ENCODE measurements around the gene SNCB. TPM values are rescaled to one million over a fixed set of nuclear protein-coding genes. Genes with fewer than 3 reads are reported as not detected.

SNCB gene
- polyA plus RNA-seq, 5 donors = 0.19 to 0.77 (median 0.45) TPM

DNA sequence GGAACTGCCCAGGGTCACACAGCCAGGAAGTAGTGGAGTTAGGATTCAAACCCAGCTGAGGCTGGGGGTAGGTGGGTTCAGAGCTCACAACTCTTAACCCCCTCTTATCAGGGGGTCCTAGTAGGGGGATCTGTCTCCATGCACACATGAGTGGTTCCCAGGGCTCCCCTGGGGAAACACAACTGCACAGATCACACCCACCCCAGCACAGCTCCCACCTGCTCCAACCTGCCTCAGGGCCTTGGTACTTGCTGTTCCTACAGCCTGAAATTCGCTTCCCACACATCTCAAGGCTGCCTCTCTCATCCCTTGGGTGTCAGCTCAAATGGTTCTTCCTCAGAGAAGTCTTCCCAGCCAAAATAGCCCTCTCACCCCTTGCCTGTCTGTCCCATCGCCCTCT lies 4.8 kb downstream of the SNCB start:
- DNase-seq = no peak

DNA sequence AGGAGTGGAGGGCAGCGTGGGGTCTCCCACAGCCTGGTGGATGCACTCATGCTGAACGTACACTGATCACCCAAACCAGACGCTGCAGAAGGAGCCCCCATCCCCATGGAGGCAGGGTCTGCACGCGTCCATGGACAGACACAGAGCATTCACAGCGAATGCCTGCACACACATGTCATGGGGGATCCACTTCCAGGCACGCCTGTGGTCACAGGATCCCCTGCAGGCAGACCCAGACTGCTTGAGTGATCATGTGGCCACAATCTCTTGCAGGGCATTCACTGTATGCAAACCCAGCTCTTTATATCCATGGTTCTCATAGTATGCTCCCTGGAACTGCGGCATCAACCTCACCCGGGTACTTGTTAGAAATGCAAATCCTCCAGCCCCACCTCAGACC lies 5.4 kb downstream of the SNCB start:
- no peak for DNase-seq

DNA sequence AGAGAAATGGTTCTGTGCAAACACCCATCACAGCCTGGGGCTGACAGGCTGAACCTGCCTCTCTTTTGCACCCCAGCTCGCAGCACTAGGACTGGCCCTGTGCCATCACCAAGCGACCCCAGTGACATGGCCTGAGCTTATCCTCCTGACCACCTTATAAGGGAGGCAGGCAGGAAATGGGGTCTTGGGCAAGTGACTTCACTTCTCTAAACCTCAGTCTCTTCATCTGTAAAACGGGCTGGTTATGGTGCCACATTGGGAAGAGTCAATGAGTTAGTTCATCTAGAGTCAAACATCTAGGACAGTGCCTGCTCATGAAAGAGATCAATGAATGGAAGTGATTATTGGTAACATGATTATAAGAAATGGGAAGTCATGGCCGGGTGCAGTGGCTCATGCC lies 6.2 kb downstream of the SNCB start:
- no peak for DNase-seq

DNA sequence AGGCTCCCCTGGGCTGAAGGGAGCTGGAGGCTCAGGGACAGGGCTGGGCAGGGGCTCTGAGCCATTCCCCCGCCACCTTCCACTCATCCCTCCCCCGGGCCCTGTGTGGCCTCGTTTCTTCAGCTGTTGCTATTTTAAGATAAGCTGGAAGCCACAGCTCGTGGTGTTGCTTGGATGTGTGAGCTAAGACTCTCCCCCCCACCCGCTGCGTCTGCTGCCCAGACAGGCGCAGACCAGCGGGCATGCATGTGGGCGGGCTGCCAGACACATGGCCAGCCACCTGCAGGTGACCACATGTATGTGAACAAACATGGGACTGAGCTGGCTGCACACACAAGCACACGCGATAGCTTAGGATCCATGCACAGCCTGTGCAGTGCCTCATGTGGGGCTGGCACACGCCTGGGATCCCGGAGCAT lies 8.7 kb downstream of the SNCB start:
- no peak for DNase-seq

DNA sequence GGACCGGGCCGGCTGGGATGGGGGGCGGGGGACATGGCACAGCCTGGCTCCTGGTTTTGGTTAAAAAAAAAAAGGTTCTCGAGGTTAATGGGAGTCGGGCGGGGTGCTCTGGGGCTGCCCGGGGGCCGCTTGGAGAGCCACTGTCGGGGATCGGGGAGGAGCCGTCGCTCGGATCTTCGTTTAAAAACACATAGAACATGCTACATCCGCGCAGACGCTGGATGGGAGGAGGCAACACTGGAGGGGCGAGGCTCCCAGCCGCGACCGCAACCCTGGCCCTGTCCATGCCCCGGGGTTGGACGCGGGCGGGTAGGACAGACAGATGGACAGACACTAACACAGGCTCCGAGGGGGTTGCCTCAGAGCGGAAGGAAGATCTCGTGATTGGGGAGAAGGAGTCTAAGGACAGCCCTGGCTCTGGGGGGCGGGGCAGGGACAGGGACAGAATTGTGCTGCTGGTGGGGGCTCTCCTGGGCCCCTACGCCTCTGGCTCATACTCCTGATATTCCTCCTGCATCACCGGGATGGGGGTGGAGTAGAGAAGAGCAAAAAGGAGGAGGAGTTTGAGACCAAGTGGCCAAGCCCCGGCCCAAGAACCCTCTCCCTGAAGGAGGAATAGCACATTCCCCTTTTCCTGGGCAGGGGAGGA lies 9.9 kb downstream of the SNCB start:
- DNase-seq = no peak

DNA sequence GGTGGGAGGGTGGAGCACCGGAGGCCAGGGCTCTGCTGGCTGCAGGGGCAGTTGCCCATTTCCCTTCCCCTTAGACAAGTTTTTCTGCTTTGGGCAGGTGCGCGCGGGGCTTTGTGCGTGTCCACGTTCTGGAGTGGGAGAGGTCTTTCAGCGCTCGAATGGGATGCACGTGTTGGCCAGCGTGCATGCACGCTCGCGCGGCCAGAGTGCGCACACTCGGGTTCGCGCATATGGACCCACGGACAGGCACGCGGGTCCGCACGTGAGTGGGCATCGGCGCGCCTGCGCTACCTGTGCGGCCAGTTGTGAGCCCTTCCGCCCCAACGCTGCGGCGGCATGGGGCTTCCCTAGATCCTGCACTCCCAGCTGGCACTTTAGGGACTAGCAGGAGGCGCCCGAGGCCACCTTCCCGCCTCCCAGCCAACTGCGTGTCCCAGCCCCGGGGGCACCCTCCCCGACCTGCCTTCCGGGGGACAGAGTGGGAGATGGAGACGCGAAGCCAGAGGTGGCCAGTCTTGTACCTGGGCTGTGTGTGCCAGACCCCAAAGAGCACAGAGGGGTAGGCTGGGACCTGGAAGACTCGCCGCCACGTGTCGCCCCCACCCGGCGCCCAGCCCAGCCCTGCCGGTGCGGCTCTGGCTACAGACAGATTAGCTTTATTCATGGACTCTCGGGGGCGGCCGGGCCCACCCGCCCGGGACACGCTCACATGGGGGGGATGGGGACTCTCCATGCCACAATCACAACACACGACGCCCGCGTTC lies 10.6 kb downstream of the SNCB start:
- DNase-seq = no peak

DNA sequence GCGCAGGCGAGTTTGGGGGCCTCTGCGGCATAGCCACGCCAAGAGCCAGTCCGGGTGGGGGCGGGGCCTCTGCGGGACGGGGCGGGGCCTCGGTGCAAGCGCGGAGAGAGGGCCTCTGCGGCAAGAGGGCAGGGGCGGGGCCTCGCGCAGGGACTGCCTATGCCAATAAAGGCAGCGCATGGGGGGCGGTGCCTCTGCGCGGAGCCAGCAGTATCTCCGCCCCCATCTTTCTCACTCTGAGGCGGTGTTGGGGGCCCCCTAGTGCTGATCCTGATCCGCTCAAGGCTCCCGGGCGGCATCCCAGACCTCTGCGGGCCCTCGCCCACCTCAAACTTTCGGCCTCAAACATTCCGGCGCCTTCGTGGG lies 11.1 kb downstream of the SNCB start:
- no peak for DNase-seq

DNA sequence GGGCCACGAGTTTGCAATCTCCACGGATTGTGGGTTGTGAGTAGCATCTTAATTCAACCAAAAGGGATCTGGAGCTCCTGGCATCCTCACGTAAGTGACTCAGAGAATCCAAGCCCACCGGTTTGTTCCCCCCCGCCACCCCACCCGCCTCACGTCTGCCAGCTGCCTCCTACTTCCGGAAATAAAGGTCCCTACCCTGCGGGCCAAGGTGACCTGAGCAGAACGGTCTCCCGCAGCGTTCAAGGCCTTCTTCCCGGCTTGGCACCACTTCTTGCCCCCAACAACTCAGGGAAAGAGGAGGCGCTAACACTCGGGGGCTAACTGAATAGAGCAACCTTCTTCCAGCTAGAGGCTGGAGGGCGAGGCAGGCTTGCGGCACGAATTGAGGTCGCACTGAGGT lies 11.6 kb downstream of the SNCB start:
- no peak for DNase-seq

DNA sequence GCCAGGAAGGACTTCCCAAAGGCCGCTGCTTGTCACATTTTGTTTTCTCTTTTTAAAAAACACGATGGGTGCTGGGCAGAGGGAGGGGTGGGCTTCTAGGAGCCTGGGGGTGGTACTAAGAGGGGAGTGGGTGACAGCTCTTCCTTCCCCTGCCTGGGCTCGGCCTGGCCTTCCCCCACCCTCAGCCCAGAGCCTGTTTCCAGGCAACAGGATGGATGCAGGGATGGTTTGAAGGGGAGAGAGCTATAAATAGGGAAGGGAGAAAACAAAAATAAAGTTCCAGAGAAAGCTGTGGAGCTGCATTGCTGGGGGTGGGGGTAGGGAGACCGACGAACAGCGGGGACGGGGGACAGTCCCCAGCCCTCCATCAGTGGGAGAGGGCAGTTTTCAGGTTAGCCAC lies 13.8 kb downstream of the SNCB start:
- DNase-seq = no peak

DNA sequence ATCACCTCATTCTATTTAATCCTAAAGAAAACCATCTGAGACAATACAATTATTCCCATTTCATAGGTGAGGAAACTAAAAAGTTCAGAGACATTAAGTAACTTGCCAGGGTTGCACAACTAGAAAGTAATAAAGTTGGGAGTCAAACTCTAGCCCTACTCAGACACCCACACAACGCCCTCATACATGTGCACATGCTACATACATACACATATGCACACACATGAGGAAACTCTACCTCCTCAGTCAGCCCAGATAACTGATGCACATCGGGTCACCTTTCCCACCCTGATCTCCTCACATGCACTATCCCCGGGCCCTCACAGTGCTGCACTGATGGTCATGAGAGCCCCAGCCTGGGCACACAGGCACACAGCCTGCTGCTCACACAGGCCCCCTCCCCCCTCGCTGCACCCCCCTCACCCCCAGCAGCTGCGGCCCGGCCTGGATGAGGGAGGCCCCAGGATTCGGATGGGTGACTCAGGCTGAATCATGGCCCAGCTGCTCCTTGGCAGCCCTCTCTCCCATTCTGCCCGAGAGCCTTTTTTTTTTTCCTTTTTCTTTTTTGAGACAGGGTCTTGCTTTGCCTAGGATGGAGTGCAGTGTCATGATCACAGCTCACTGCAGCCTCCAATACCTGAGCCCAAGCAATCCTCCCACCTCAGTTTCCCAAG lies 15.4 kb downstream of the SNCB start:
- DNase-seq = no peak

DNA sequence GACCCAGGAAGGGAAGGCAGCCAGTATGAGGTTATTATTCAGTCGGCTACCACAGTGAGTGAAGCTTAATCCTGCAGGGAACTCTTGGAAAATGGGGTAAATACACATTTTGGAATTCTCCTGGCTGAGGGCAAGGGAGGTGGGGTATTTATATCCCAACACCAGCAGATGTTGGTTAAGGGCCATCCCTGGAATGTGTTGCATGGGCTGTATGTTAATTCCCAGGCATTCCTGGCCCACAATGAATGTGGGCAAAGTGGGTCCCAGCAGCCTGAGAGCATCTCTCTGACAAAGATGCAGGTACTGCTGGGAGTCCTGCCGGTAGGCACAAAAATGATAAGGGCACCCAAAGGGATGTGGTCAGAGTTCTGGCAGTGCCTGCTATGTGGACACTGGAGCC lies 17.5 kb downstream of the SNCB start:
- DNase-seq = no peak

DNA sequence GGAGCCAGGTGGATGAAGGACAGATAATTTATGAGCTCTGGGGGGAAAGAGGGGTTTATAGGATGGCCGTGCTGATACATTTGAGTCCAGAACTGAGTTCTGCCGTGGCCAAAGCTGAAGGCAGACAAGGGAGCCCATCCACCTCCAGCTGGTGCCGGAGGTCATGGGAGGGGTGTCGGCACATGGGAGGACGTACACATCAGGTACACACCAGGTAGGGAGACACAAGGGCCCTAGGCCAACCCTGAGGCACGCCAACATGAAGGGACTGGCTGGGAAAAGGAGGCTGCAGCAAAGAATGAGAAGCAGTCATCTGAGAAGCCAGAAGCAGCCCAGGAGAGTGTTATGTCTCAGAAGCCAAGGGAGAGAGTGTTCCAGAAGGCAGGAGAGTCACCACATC lies 18.3 kb downstream of the SNCB start:
- DNase-seq = no peak

DNA sequence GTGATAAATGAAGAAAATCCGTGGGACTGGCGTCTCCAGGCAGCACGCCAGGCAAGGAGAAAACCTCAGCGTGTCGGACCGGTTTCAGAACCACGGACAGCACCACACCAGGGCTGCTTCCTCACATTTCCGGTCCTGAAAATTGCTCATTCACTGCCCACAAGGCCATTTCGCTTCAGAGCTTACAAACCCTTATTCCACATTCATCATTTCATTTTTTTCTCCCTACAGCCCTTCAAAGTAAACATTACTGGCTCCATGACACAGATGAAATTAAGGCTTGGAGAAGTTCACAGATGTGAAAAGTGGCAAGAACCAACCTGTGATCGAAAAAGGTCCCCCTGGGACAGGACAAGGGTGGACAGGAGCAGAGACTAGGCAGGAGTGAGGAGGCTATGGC lies 18.9 kb downstream of the SNCB start:
- DNase-seq = peak; percentile 67 to 75

DNA sequence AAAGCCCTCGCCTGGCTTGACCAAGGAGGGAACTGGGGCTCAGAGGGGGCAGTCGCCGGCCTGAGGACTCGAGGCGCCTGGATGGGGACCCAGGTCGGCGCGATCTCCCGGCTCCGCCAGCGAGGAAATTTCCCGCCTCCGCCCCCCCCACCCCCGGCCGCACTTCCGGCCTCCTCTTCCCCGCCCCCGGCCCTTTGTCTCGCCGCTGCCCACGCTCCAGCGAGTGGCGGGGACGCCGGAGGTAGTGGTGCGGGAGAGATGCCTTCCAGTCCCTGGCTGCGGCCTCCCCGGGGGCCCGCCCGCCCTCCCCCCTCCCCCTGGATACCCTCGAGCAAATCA lies 19.9 kb downstream of the SNCB start:
- DNase-seq = no peak

DNA sequence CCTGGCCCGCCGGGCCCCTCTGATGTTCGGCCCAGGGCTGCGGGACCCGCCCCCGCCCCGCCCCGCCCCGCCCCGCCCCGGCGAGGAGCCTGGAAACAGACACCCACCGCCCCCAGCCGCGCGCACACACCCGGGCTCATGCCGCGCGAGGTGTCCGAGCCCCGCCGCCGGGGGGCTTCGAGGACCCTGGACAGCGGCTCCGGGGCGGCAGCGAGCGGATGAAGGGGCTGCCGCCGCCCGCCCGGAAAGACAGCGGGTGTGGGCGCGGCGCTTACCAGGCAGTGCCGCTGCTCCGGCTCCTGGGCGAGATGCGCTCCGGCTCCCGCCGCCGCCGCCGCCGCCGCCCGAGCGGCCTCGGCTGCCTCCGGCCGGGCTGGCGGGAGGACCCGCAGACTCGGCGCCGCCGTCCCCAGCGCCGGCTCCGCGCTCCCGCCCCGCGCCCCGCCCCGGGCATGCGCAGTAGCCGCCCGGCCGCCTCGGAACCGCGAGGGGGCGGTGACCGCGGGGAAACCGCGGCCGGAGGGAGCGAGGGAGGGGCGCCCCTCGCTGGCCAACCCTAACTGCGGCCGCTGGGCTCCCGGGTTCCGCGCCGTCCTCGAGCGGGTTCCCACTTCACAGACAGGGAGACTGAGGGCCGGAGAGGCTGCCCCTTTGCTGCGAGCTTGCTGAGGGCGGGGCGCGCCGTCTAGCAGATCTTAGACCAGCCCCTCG lies 20.5 kb downstream of the SNCB start, which contains the start of gene GPRIN1:
Gene GPRIN1, minus strand, starts transcription at position 433 of the 711 bp plus-strand sequence. CDS start 10,322 bp downstream, outside the sequence.
- peak in 1 of 2 donors; percentile 23 for DNase-seq

DNA sequence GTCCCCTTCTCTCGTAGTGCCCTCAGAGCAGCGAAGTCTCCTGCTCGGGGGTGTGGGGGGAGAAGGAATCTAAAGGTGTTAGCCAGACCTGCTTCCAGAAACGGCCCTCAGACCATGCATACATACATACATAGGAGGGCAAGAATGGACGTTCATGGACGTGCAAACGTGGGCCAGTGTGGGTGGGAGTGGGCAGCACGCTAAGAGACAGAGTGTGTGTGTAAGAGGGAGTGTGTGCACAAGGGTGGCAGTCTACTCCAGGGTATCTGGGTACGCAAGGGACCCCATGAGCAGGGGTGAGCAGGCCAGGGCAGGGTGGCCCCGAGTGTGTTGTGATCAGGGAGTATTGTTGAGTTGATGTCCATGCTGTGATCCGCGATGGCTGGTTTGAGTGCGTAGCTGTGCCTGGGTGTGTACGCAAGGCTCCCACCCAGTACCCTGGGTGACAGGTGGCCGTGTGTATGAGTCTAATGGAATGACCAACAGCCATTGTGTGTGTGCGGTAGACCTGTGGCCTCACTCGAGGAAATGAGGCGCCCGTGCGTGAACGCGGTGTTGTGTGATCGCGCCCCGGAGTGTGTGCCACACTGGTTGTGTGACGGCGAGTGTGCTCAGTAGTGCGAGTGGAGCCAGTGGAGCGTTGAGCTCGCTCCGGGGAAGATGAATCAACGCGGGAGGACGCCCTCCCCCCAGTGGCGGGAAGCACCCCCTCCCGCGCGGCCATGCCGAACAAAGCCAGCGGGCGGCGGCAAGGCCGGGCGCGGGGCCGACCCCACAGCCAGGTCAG lies 21.2 kb downstream of the SNCB start:
- no peak for DNase-seq

DNA sequence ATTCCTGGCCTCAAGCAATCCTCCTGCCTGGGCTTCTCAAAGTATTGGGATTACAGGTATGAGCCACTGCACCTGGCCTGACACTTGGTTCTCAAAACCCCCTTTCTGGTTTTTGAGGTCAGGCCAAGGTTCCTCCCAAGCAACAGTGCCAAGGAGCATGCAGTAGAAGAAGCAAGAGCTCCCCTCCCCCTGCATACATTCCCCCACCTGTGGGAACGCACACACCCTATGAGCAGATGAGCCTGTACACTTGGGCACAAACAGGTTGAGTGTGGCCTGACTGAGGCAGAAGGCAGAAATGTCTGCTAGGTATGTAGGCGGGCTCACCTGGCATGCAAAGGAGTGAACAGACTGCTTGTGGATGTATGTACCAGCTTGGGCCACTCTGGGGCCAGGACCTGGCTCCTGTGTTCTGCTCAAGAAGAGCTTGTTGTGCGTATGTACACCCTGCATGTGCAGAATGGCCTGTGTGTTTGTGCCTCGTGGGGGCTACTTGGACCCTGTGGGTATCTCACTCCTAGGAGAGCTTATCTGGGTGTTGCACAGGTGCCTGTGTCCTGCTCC lies 22.1 kb downstream of the SNCB start:
- DNase-seq = no peak

DNA sequence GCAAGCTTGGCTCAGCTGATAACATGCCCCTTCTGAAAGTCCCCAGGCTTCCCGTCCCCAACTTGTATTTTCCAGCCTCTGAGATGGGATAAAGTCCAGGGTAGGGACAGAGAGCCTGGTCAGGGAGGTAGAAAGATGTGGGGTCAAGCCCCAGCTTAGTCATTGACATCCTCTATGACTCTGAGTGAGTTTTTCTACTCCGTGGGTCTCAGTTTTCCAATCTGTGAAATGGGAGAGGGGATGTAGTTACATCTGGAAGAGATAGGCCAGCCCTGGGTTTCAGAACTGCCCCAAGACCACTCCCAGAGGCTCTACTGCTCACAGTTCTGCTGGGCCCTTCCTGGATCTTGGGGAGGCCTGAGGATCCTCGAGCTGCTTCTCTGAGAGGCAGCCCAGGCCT lies 23.5 kb downstream of the SNCB start:
- no peak for DNase-seq

DNA sequence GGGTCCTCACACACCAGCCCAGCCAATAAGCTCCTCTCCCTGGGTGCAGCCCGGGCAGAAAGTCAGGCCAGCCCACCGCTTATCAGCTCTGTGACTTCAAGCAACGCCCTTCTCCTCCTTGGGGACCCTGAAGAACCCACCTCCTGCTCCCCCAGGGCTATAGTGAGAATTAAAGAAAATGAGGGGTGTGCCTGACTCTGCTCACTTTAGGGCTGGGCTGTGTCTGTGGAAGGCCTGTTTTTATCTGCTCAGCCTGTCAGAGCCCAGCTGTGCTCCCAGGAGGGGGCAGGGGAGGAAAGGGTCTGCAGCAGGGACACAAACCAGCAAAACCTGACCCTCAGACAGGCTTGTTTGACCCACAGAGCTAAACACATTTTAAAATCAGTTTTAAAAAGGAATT lies 24.3 kb downstream of the SNCB start:
- DNase-seq = no peak

DNA sequence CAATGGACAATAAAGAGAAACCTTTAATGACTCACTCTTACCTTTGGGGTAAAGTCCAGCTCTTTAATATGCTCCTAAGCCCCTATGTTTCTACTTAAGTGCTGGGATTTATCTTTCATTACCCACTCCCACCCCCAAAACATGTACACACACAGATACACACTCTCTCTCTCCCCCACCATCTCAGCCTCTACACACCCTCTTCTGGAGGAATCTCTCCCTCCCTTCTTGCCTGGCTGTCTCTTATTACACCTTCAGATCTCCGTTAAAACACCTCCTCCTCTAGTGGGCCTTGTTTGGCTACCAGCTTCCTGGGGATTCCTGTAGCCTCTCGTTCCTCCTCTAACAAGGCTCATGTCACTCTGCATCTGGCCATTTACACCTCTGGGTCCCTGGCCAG lies 27.2 kb downstream of the SNCB start:
- DNase-seq = no peak

DNA sequence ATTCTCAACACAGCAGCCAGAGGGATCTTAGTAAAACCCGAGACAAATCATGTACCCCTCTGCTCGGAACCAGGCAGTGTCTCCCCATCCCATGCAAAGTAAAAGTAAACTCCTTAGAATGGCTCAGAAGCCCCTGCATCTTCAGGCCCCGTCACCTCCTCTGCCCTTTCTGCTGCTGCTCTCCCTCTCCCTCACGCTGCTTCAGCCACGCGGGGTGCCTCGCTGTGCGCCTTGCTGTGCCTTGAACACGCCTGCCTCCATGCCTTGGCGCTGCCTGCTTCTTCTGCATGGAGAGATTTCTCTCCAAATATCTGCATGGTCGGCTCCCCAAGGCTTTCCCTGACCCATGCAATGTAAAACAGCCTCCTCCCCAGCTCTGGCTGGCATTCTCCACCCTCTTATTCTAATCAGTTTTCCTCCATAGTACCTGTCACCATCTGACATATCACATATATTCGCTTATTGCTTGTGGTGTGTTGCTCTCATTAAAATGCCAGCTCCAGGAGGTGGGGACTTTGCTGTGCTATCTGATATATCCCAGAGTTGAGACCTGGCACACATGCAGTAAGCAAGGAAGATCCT lies 28.3 kb downstream of the SNCB start:
- DNase-seq = no peak
